Measurements from ENCODE around the gene SLC4A3.

SLC4A3 gene

GRCh38 chr2:219633276-219634065, 6.0 kb downstream of the SLC4A3 start:
- TF ChIP-seq CTCF (conservative IDR thresholded peaks at IDR 0.05): no peak
- no peak for TF ChIP-seq ZFX (IDR thresholded peaks at IDR 0.05)
- no peak overlapping the region for H3K27ac ChIP-seq

- no peak overlapping the region for H3K27ac ChIP-seq
- no peak for TF ChIP-seq CTCF (conservative IDR thresholded peaks at IDR 0.05)
- no peak for TF ChIP-seq ZFX (IDR thresholded peaks at IDR 0.05)
These were observed 6.9 kb downstream of the SLC4A3 start for GRCh38 chr2:219634171-219634940.

- no peak overlapping the region for H3K27ac ChIP-seq
- TF ChIP-seq ZFX (IDR thresholded peaks at IDR 0.05): no peak
- no peak for TF ChIP-seq CTCF (conservative IDR thresholded peaks at IDR 0.05)
These were observed 7.7 kb downstream of the SLC4A3 start for GRCh38 chr2:219634951-219635751.

- no peak overlapping the region for H3K27ac ChIP-seq
- TF ChIP-seq ZFX (IDR thresholded peaks at IDR 0.05) (no peak), CTCF (conservative IDR thresholded peaks at IDR 0.05) (no peak)
These were observed 8.9 kb downstream of the SLC4A3 start for GRCh38 chr2:219636144-219636915.

- TF ChIP-seq ZFX (IDR thresholded peaks at IDR 0.05): no peak
- no peak for TF ChIP-seq CTCF (conservative IDR thresholded peaks at IDR 0.05)
- no peak overlapping the region for H3K27ac ChIP-seq
These were observed 9.8 kb downstream of the SLC4A3 start for GRCh38 chr2:219636941-219637841.

- H3K27ac ChIP-seq: no peak overlapping the region
- TF ChIP-seq CTCF (conservative IDR thresholded peaks at IDR 0.05) (no peak), ZFX (IDR thresholded peaks at IDR 0.05) (no peak)
These were observed 10.4 kb downstream of the SLC4A3 start for GRCh38 chr2:219637842-219638185.
